Tibial nerve (tissue), 4 donors: ENCODE measurements around the gene KRTAP5-6.

ENCODE experiments used
- EP300 ChIP-seq, 2 donors: sonication (generic); formaldehyde crosslinking; IDR thresholded peaks; one replicate each; pipeline ENCODE4 v1.6.1; 2017; ENCODE audit warnings: antibody characterized with exemption in 2 of 2, mild to moderate bottlenecking in 1 of 2
- POLR2A ChIP-seq, 2 donors: fragments of 450-650 bp; IDR thresholded peaks; one replicate each; pipeline ENCODE4 v1.6.1; 2017; ENCODE audit warnings: antibody characterized with exemption in 2 of 2, mild to moderate bottlenecking in 2 of 2, moderate library complexity in 2 of 2
- TF ChIP-seq, protein P1 (sequence below), 5 experiments: fragments of 200-600 bp in 3 of 5; fragments of 450-650 bp in 2 of 5; sonication (generic) in 3 of 5; IDR thresholded peaks; one replicate each; pipeline ENCODE4 v1.5.1; 2016 to 2019; ENCODE audit warnings: antibody characterized with exemption in 5 of 5, mild to moderate bottlenecking in 3 of 5, moderate library complexity in 2 of 5

GRCh38 chr11:1652026-1652425 is 45.0 kb upstream of the KRTAP5-6 start:
- TF ChIP-seq POLR2A (IDR thresholded peaks at IDR 0.05): no peak
- TF ChIP-seq, protein P1, sequence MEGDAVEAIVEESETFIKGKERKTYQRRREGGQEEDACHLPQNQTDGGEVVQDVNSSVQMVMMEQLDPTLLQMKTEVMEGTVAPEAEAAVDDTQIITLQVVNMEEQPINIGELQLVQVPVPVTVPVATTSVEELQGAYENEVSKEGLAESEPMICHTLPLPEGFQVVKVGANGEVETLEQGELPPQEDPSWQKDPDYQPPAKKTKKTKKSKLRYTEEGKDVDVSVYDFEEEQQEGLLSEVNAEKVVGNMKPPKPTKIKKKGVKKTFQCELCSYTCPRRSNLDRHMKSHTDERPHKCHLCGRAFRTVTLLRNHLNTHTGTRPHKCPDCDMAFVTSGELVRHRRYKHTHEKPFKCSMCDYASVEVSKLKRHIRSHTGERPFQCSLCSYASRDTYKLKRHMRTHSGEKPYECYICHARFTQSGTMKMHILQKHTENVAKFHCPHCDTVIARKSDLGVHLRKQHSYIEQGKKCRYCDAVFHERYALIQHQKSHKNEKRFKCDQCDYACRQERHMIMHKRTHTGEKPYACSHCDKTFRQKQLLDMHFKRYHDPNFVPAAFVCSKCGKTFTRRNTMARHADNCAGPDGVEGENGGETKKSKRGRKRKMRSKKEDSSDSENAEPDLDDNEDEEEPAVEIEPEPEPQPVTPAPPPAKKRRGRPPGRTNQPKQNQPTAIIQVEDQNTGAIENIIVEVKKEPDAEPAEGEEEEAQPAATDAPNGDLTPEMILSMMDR (IDR thresholded peaks at IDR 0.05): no peak
- TF ChIP-seq EP300 (IDR thresholded peaks at IDR 0.05): no peak
